Measurements from ENCODE around the gene BDKRB2. TPM values are rescaled to one million over a fixed set of nuclear protein-coding genes. Genes with fewer than 3 reads are reported as not detected.

BDKRB2 gene
- total and polyA plus RNA-seq, 7 donors = 0.11 to 0.56 (median 0.35) TPM

DNA sequence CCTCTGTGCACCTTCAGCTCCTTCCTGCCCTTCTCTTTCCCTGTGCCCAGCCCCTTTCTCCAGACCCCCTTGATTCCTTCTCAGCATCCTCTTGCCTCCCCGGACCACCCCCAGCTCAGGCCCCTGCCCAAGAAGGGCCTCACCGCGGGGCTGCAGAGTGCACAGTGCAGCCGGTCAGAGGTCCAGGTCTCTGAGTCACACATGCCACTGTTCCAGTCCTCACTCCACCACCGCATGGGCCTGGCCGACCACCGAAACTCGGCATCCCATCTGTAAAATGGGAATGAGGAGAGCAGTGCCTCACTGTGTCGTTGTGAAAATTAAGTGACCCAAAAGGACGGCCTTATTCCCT, 64.7 kb downstream of the BDKRB2 start:
- Histone ChIP-seq H3K36me3 (ENCODE audit: insufficient read depth in 1 of 2, low read depth in 1 of 2) (no peaks in the 10 kb centered on the region), H3K4me3 (no peak overlapping the region), H3K27ac (no peak overlapping the region), H3K27me3 (ENCODE audit: insufficient read depth in 3 of 3, low read length in 2 of 3) (peaks cover 0 to 6% (median 4%) of the 10 kb centered on the region in 3 donors), H3K9me3 (no peaks in the 10 kb centered on the region), H3K4me1 (no peaks in the 10 kb centered on the region)
- ATAC-seq (peak in 1 of 4 donors; percentile 26), DNase-seq (no peak)
- WGBS, 3 donors = 68 to 85% (median 72%) methylated on average over 10 of the region's 10 CpGs
- intact Hi-C loops (cut with DNase I) = no loop called here
- TF ChIP-seq, protein P1, sequence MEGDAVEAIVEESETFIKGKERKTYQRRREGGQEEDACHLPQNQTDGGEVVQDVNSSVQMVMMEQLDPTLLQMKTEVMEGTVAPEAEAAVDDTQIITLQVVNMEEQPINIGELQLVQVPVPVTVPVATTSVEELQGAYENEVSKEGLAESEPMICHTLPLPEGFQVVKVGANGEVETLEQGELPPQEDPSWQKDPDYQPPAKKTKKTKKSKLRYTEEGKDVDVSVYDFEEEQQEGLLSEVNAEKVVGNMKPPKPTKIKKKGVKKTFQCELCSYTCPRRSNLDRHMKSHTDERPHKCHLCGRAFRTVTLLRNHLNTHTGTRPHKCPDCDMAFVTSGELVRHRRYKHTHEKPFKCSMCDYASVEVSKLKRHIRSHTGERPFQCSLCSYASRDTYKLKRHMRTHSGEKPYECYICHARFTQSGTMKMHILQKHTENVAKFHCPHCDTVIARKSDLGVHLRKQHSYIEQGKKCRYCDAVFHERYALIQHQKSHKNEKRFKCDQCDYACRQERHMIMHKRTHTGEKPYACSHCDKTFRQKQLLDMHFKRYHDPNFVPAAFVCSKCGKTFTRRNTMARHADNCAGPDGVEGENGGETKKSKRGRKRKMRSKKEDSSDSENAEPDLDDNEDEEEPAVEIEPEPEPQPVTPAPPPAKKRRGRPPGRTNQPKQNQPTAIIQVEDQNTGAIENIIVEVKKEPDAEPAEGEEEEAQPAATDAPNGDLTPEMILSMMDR (IDR thresholded peaks at IDR 0.05) = no peak

DNA sequence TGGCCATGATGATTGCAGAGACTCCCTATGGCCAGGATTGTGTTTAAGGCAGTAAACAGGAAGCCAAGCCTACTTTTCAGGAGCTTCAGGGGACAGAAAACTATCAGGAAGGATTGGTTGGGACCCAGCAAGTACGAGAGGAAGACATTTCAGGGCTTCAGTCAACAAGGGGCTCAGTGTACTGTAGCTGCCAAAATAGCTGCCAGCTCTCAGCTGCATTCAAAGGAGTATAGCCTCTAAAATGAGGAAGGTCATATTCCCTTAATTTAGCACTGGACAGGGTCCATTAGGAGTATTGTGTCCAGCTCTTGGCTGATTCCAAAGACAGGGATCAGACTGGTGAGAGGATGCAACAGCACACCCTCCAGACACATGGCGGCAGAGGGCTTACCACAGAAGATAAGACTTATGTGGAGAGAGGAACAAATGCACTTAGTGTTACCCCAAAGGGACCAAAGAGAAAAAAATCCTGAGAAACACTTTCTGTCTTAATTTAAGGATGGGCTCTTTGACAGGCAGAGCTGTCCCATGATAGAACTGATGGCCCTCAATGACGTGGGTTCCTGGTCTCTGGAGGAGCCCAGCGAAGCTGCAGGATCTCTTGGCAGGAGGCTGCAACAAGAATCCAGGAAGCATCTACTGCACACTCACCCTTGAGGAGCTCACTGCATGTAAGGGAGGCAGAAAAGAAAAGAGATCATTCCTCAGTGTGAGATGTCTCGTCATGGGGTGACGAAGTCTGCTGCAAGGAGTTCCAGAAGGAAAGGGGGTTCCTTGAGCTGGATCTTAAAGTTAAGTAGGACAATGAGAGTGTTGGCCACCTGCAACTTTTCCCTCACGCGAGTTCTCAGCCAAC, 66.2 kb downstream of the BDKRB2 start:
- ATAC-seq = no peak

DNA sequence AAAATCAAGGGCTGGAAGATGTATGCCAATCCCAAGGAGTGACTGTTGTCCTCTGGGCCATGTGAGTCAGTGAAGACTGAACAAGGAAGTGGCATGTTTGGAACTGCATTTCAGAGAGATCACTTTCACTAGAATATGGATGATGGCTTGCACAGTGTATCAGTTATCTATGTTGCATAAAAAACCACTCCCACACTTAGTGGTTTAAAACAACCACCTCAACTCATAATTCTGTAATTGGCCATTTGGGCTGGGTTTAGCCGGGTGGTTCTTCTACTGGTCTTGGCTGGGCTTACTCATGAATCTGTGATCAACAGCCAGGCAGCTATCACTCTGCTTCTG, 66.8 kb downstream of the BDKRB2 start:
- TF ChIP-seq, protein P1 (IDR thresholded peaks at IDR 0.05) = no peak

More for the DNA sequence above, 66.2 kb downstream of the BDKRB2 start:
- WGBS, 3 donors = 65 to 92% (median 80%) methylated on average over 8 of the region's 8 CpGs
- H3K36me3 ChIP-seq (ENCODE audit: insufficient read depth in 1 of 2, low read depth in 1 of 2) = no peaks in the 10 kb centered on the region
- intact Hi-C loops (cut with DNase I) = loop anchor here in 1 of 2 donors (10.0 kb wide), 1 partner anchor 266 kb away; no protein-coding TSS in a partner anchor
- H3K9me3 ChIP-seq = no peaks in the 10 kb centered on the region
- H3K27me3 ChIP-seq (ENCODE audit: insufficient read depth in 3 of 3, low read length in 2 of 3) = peaks cover 0 to 6% (median 2%) of the 10 kb centered on the region in 3 donors
- no peak for DNase-seq
- H3K27ac ChIP-seq = no peak overlapping the region
- TF ChIP-seq, protein P1 (IDR thresholded peaks at IDR 0.05) = no peak
- H3K4me3 ChIP-seq = no peak overlapping the region
- peaks cover 5% of the 10 kb centered on the region for H3K4me1 ChIP-seq

DNA sequence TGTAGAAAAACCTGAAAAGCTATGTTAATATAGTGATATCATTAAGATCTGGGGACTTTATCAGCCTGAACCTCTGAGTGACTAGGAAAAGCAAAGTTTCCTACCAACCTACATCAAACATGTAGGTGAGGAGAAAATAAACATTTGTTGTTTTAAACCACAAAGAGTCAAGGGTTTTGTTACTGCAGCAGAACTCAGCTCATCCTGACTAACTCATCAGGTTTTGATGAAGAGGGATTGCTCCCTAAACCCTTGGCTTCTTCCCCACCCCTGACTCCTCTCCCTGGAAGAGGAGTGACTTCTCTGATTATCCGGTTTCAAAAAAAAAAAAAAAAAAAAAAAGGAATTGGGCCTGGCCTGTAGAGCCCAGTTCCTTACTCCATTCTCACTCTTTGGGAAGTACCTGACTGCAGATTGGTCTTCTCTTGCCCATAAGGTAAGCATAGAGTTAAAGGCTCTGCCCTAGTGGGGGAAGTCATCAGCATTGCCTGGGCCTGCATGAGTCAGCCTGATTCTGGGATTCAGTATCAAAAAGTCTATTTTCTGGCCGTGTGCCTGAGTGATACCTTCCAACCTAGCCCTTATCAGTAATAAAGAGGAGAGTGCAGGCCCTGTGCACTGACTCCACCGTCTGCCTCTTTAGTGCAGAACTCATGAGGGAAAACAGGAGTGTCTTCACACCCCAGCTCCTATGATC, 68.3 kb downstream of the BDKRB2 start:
- no peak overlapping the region for H3K27ac ChIP-seq
- peaks cover 5% of the 10 kb centered on the region for H3K4me1 ChIP-seq
- no peaks in the 10 kb centered on the region for H3K27me3 ChIP-seq (ENCODE audit: insufficient read depth in 3 of 3, low read length in 2 of 3)
- WGBS, 3 donors = 40 to 52% (median 51%) methylated on average over 3 of the region's 3 CpGs
- DNase-seq (no peak), ATAC-seq (no peak)
- H3K9me3 ChIP-seq = peaks cover 3% of the 10 kb centered on the region
- H3K4me3 ChIP-seq = no peak overlapping the region
- intact Hi-C loops (cut with DNase I) = loop anchor here in 1 of 2 donors (10.0 kb wide), 1 partner anchor 268 kb away; no protein-coding TSS in a partner anchor
- TF ChIP-seq, protein P1 (IDR thresholded peaks at IDR 0.05) = no peak
- H3K36me3 ChIP-seq (ENCODE audit: insufficient read depth in 1 of 2, low read depth in 1 of 2) = no peaks in the 10 kb centered on the region

More for the DNA sequence above, 66.8 kb downstream of the BDKRB2 start:
- no peak overlapping the region for H3K4me3 ChIP-seq
- H3K9me3 ChIP-seq = no peaks in the 10 kb centered on the region
- no peak overlapping the region for H3K27ac ChIP-seq
- no peak for DNase-seq
- peaks cover 0 to 6% (median 0%) of the 10 kb centered on the region in 3 donors for H3K27me3 ChIP-seq (ENCODE audit: insufficient read depth in 3 of 3, low read length in 2 of 3)
- H3K36me3 ChIP-seq (ENCODE audit: insufficient read depth in 1 of 2, low read depth in 1 of 2) = no peaks in the 10 kb centered on the region
- intact Hi-C loops (cut with DNase I) = loop anchor here in 1 of 2 donors (10.0 kb wide), 1 partner anchor 267 kb away; no protein-coding TSS in a partner anchor
- 93 to 100% (median 95%) methylated on average over 1 of the region's 1 CpG for WGBS, 3 donors
- ATAC-seq = no peak
- peaks cover 5% of the 10 kb centered on the region for H3K4me1 ChIP-seq
